Spleen (tissue), 11 donors: Measurements from ENCODE around the gene CEP112. TPM values are rescaled to one million over a fixed set of nuclear protein-coding genes. Genes with fewer than 3 reads are reported as not detected.

Source experiments
- DNase-seq: peaks from one replicate; pipeline ENCODE4 v3.0.0-alpha.2; 2020
- H3K27ac ChIP-seq, 8 donors: fragments of 200-600 bp; sonication (generic) in 7 of 8; 1 replicate in 4 of 8; 2 replicates in 4 of 8; pipeline versions ENCODE4 v1.5.0 to v1.8.0; 2016 to 2021; ENCODE audit warnings: inconsistent platforms in 4 of 8, mild to moderate bottlenecking in 4 of 8, moderate library complexity in 1 of 8
- H3K27me3 ChIP-seq, 7 donors: fragments of 200-600 bp; sonication (generic) in 6 of 7; replicated peaks in 1 of 7; 1 replicate in 4 of 7; 2 replicates in 3 of 7; pipeline versions ENCODE4 v1.5.0 to v1.8.0; 2016 to 2021; ENCODE audit warnings: inconsistent platforms in 3 of 7, mild to moderate bottlenecking in 1 of 7
- H3K36me3 ChIP-seq, 6 donors: fragments of 200-600 bp; sonication (generic) in 5 of 6; 1 replicate in 4 of 6; 2 replicates in 2 of 6; pipeline versions ENCODE4 v1.5.0 to v1.8.0; 2016 to 2021; ENCODE audit warnings: inconsistent platforms in 2 of 6
- H3K4me1 ChIP-seq, 6 donors: fragments of 200-600 bp; sonication (generic) in 5 of 6; 1 replicate in 3 of 6; 2 replicates in 3 of 6; pipeline versions ENCODE4 v1.5.0 to v1.8.0; 2016 to 2021; ENCODE audit warnings: inconsistent platforms in 3 of 6
- H3K4me3 ChIP-seq, 8 donors: fragments of 200-600 bp; sonication (generic) in 7 of 8; 1 replicate in 4 of 8; 2 replicates in 4 of 8; pipeline versions ENCODE4 v1.5.0 to v1.8.0; 2016 to 2021; ENCODE audit warnings: inconsistent platforms in 4 of 8, mild to moderate bottlenecking in 4 of 8, moderate library complexity in 2 of 8
- H3K9me3 ChIP-seq, 8 donors: fragments of 200-600 bp; sonication (generic) in 7 of 8; 1 replicate in 4 of 8; 2 replicates in 4 of 8; pipeline versions ENCODE4 v1.5.0 to v1.8.0; 2016 to 2021; ENCODE audit warnings: inconsistent platforms in 4 of 8
- CTCF ChIP-seq, 11 experiments: fragments of 200-600 bp in 7 of 11; fragments of 450-650 bp in 4 of 11; sonication (generic) in 4 of 11; IDR thresholded peaks in 8 of 11; conservative IDR thresholded peaks in 3 of 11; 1 replicate in 7 of 11; 2 replicates in 4 of 11; pipeline versions ENCODE4 v1.4.0 to v1.8.0; 2016 to 2021; ENCODE audit warnings: antibody characterized with exemption in 11 of 11, inconsistent platforms in 4 of 11, mild to moderate bottlenecking in 1 of 11
- POLR2A ChIP-seq, 3 donors: fragments of 450-650 bp; IDR thresholded peaks; one replicate each; pipeline ENCODE4 v1.5.1; 2017; ENCODE audit warnings: antibody characterized with exemption in 3 of 3, mild to moderate bottlenecking in 1 of 3
- POLR2AphosphoS5 ChIP-seq, 3 donors: sonication (generic); formaldehyde crosslinking; IDR thresholded peaks; one replicate each; pipeline ENCODE4 v1.5.1; 2017; ENCODE audit warnings: antibody characterized with exemption in 3 of 3
- WGBS, 5 donors: extraction: QIAGEN DNeasy Blood & Tissue Kit in 3 of 5; methylation state at CpG; one replicate each; pipeline versions ENCODE4 v1.1.5 to v1.1.7; 2013 to 2018; 5-methylcytosine and 5-hydroxymethylcytosine counted together
- intact Hi-C: fragments of 100-400 bp; cut with DNase I; formaldehyde crosslinking; loops from one replicate; pipeline ENCODE4 v1.15.0; 2023; ENCODE audit warnings: low total_unique reads
- polyA plus RNA-seq, 3 donors: library from polyadenylated mRNA; stranded (reverse); fragments of 200-250 nt; gene quantifications; one replicate each; pipeline ENCODE4 v1.2.1, GENCODE V29; 2013
- total RNA-seq, 7 donors: library from RNA; depleted of rRNA in 3 of 7; stranded (reverse); fragments of >200 nt in 3 of 7; fragmentation: NEBNext Ultra II Directional in 4 of 7; extraction: Animal tissue kit (Norgen Biotek cat#: 25700) in 4 of 7; gene quantifications; one replicate each; pipeline versions ENCODE4 v1.1.0 to v1.2.1, GENCODE V29; 2016 to 2021
- donor health status: healthy with polysubstance abuse.
- donor health status: DM: no; HTN: no; CAD: no; lungs with moderate emphysema.
- donor health status: DM: no; HTN: no; CAD: no.
- donor health status: Bipolar disorder and iron deficiency.
- donor health status: healthy.
- donor health status: DM: no; HTN: no; CAD: no.
- donor health status: DM: yes; HTN: yes; CAD: no.

CEP112 gene
- total and polyA plus RNA-seq, 10 donors: 3.1 to 31.0 (median 16.8) TPM

- peaks cover 0 to 18% (median 0%) of the 10 kb centered on the region in 6 donors for H3K36me3 ChIP-seq
- no peak overlapping the region for H3K27ac ChIP-seq
- DNase-seq: no peak
- H3K9me3 ChIP-seq: peaks cover 0 to 40% (median 28%) of the 10 kb centered on the region in 8 donors
- H3K4me3 ChIP-seq: no peak overlapping the region
- TF ChIP-seq POLR2AphosphoS5 (IDR thresholded peaks at IDR 0.05) (no peak), POLR2A (IDR thresholded peaks at IDR 0.05) (no peak), CTCF (IDR thresholded peaks at IDR 0.05 in 8 of 11, conservative IDR thresholded peaks at IDR 0.05 in 3 of 11) (no peak)
- no peaks in the 10 kb centered on the region for H3K4me1 ChIP-seq
- WGBS, 5 donors: 82 to 92% (median 89%) methylated on average over 2 to 3 of the region's 3 CpGs
- intact Hi-C loops: no loop called here
- no peaks in the 10 kb centered on the region for H3K27me3 ChIP-seq
Observed at GRCh38 chr17:65959630-65960029, 232.3 kb downstream of the CEP112 start.

GRCh38 chr17:65956814-65957213 is 235.1 kb downstream of the CEP112 start:
- no peak overlapping the region for H3K27ac ChIP-seq
- no peaks in the 10 kb centered on the region for H3K27me3 ChIP-seq
- peaks cover 0 to 18% (median 0%) of the 10 kb centered on the region in 6 donors for H3K36me3 ChIP-seq
- H3K9me3 ChIP-seq: peaks cover 0 to 45% (median 31%) of the 10 kb centered on the region in 8 donors
- intact Hi-C loops: no loop called here
- H3K4me1 ChIP-seq: no peaks in the 10 kb centered on the region
- 91 to 100% (median 95%) methylated on average over 1 of the region's 1 CpG for WGBS, 5 donors
- no peak for DNase-seq
- H3K4me3 ChIP-seq: no peak overlapping the region
- TF ChIP-seq CTCF (IDR thresholded peaks at IDR 0.05 in 8 of 11, conservative IDR thresholded peaks at IDR 0.05 in 3 of 11) (no peak), POLR2AphosphoS5 (IDR thresholded peaks at IDR 0.05) (no peak), POLR2A (IDR thresholded peaks at IDR 0.05) (no peak)

GRCh38 chr17:65954148-65954449 is 237.8 kb downstream of the CEP112 start:
- WGBS, 5 donors: 47 to 98% (median 77%) methylated on average over 2 of the region's 2 CpGs
- Histone ChIP-seq H3K27me3 (no peaks in the 10 kb centered on the region), H3K27ac (no peak overlapping the region), H3K4me3 (no peak overlapping the region), H3K9me3 (peaks cover 0 to 38% (median 26%) of the 10 kb centered on the region in 8 donors), H3K36me3 (peaks cover 0 to 11% (median 0%) of the 10 kb centered on the region in 6 donors), H3K4me1 (no peaks in the 10 kb centered on the region)
- DNase-seq: no peak
- intact Hi-C loops: no loop called here
- TF ChIP-seq POLR2A (IDR thresholded peaks at IDR 0.05) (no peak), POLR2AphosphoS5 (IDR thresholded peaks at IDR 0.05) (no peak), CTCF (IDR thresholded peaks at IDR 0.05 in 8 of 11, conservative IDR thresholded peaks at IDR 0.05 in 3 of 11) (no peak)

- WGBS, 5 donors: 87 to 95% (median 89%) methylated on average over 10 to 11 of the region's 11 CpGs
- H3K4me1 ChIP-seq: no peaks in the 10 kb centered on the region
- no peak for TF ChIP-seq POLR2AphosphoS5 (IDR thresholded peaks at IDR 0.05)
- TF ChIP-seq CTCF (IDR thresholded peaks at IDR 0.05 in 8 of 11, conservative IDR thresholded peaks at IDR 0.05 in 3 of 11): no peak
- no peak for TF ChIP-seq POLR2A (IDR thresholded peaks at IDR 0.05)
- no peak overlapping the region for H3K27ac ChIP-seq
- intact Hi-C loops: no loop called here
- peaks cover 0 to 5% (median 0%) of the 10 kb centered on the region in 6 donors for H3K36me3 ChIP-seq
- peaks cover 0 to 32% (median 20%) of the 10 kb centered on the region in 8 donors for H3K9me3 ChIP-seq
- no peak for DNase-seq
- H3K27me3 ChIP-seq: no peaks in the 10 kb centered on the region
- no peak overlapping the region for H3K4me3 ChIP-seq
Observed at GRCh38 chr17:65953316-65954147, 238.4 kb downstream of the CEP112 start.
